BE2C (cell line): ENCODE measurements around the gene MYO5A.
"Not testable (repeated sequence)": the region's sequence is repeated elsewhere in the genome, so short reads cannot be mapped to it uniquely, and the experiment has no call there.

ENCODE experiments used
- DNase-seq: peaks from one replicate; pipeline ENCODE4 v3.0.0-alpha.2; 2020
- H3K27me3 ChIP-seq: fragments of 250-450 bp; sonication (Bioruptor Pico); 2 replicates; pipeline ENCODE4 v1.5.1; 2020; ENCODE audit warnings: mild to moderate bottlenecking
- H3K36me3 ChIP-seq: fragments of 250-450 bp; sonication (Bioruptor Pico); 2 replicates; pipeline ENCODE4 v1.5.1; 2020; ENCODE audit warnings: mild to moderate bottlenecking
- H3K4me1 ChIP-seq: fragments of 250-450 bp; sonication (Bioruptor Pico); 2 replicates; pipeline ENCODE4 v1.5.1; 2020
- H3K4me3 ChIP-seq: 2 replicates; pipeline ENCODE4 v1.5.1; 2011; ENCODE audit warnings: low read depth, low read length
- H3K9me3 ChIP-seq: fragments of 250-450 bp; sonication (Bioruptor Pico); 2 replicates; pipeline ENCODE4 v1.5.1; 2020
- TF ChIP-seq, protein P1 (sequence below): IDR thresholded peaks from 2 replicates; pipeline ENCODE4 v1.5.1; 2012; ENCODE audit warnings: mild to moderate bottlenecking, low read depth, low read length

Gene MYO5A

DNA sequence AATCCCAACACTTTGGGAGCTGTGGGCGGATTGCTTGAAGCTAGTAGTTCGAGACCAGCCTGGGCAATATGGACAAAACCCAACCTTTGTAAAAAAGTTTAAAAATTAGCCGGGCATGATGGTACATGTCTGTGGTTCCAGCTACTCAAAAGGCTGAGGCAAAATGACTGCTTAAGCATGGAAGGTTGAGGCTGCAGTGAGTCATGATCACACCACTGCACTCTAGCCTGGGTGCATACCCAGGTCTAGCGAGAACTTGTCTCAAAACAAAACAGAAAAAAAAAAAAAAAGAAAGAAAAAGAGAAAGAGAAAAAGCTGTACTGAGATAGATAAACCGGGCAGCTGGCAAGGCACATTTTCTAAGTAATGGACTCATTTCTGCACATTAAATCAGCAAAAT, 29.5 kb upstream of the MYO5A start:
- no peaks in the 10 kb centered on the region for H3K27me3 ChIP-seq
- TF ChIP-seq, protein P1, sequence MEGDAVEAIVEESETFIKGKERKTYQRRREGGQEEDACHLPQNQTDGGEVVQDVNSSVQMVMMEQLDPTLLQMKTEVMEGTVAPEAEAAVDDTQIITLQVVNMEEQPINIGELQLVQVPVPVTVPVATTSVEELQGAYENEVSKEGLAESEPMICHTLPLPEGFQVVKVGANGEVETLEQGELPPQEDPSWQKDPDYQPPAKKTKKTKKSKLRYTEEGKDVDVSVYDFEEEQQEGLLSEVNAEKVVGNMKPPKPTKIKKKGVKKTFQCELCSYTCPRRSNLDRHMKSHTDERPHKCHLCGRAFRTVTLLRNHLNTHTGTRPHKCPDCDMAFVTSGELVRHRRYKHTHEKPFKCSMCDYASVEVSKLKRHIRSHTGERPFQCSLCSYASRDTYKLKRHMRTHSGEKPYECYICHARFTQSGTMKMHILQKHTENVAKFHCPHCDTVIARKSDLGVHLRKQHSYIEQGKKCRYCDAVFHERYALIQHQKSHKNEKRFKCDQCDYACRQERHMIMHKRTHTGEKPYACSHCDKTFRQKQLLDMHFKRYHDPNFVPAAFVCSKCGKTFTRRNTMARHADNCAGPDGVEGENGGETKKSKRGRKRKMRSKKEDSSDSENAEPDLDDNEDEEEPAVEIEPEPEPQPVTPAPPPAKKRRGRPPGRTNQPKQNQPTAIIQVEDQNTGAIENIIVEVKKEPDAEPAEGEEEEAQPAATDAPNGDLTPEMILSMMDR, result no peak
- no peak overlapping the region for H3K4me3 ChIP-seq
- H3K36me3 ChIP-seq, result peaks cover 31% of the 10 kb centered on the region
- no peak for DNase-seq
- no peaks in the 10 kb centered on the region for H3K9me3 ChIP-seq
- peaks cover 32% of the 10 kb centered on the region for H3K4me1 ChIP-seq

DNA sequence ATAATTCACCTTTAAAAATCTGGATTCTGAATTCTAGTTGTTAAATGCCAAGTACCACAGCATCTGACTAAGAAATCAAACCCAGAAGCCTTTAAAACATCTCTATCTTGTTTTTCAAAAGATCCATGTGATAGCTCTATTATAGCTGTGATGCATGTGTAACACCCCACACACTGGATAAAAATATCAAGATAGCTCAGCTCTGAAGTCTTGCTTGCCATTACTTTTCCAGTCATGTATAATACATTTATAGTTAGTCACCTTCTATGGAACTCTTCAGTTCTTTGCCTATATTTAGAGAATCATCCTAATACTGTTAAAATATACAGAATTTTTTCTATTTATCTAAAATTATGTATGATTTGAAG, 28.6 kb upstream of the MYO5A start:
- Histone ChIP-seq H3K36me3 (peaks cover 33% of the 10 kb centered on the region), H3K4me1 (peaks cover 32% of the 10 kb centered on the region), H3K9me3 (no peaks in the 10 kb centered on the region), H3K4me3 (no peak overlapping the region), H3K27me3 (no peaks in the 10 kb centered on the region)
- DNase-seq, result no peak
- TF ChIP-seq, protein P1, result no peak

DNA sequence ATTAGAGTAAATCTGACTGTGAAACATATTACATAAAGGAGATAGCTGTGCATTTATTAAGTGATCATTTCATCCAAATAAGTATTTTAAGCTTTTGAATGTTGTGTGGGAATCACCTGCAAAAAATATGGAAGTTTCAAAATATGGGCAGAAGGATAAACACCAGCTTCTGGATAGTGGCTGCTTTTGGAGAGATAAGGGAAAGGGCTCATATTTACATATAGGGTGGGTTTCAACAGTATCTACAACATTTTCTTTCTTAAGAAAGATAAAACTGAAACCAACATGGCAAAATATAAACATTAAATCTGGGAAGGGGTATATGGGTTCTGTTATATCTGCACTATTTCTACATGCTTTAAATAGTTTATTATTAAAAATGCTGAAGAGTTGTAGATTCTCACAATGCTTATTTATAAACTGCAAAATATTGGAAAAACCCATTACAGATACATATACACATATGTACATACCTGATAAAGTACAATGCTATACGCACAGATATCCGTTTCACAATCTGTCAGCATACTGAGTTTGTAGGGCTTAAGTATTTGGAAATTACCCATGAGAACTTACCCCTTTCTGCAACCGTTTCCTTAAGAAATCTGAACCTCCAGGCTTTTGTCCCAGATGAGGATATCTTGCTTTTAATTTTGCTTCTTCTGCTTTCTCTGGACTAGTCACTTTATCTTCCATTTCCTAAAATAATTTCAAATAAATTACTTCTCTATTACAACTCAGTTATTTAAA, 28.0 kb upstream of the MYO5A start:
- no peak overlapping the region for H3K4me3 ChIP-seq
- no peaks in the 10 kb centered on the region for H3K27me3 ChIP-seq
- H3K9me3 ChIP-seq, result no peaks in the 10 kb centered on the region
- peaks cover 38% of the 10 kb centered on the region for H3K36me3 ChIP-seq
- no peak for DNase-seq
- TF ChIP-seq, protein P1, result no peak
- H3K4me1 ChIP-seq, result peaks cover 32% of the 10 kb centered on the region

DNA sequence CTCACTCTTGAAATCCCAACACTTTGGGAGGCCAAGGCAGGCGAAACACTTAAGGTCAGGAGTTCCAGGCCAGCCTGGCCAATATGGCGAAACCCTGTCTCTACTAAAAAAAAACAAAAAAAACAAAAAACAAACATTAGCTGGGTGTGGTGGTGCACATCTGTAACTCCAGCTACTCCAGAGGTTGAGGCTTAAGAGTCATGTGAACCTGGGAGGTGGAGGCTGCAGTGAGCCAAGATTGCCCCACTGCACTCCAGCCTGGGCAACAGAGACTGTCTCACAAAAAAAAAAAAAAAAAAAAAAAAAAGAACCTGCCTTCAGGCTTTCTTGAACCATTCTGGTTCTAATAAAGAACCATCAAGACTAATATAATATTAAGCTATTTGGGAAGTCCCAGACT, 23.6 kb upstream of the MYO5A start:
- Histone ChIP-seq H3K27me3 (no peaks in the 10 kb centered on the region), H3K36me3 (peaks cover 50% of the 10 kb centered on the region), H3K4me1 (peaks cover 20% of the 10 kb centered on the region), H3K4me3 (no peak overlapping the region), H3K9me3 (no peaks in the 10 kb centered on the region)
- TF ChIP-seq, protein P1, result no peak
- DNase-seq, result no peak

DNA sequence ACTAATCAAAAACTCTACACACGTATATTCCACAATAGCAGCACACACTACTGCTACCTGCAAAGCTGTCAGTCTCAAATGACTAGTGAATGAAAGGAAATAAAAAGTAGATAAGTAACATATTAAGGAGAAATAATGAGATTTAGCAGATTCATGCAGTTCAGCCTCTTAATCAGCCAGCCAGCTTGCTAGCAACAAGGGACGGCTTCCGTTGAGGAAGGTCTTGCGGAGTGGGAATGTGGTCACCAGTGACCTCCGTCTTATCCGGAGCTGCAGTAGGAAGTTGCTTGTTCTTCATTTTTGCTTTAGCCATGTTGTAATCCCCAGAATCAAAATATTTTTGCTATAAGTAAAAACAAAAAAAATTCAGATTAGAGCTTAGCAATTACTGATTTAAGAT, 23.1 kb upstream of the MYO5A start:
- DNase-seq, result no peak
- Histone ChIP-seq H3K4me3 (no peak overlapping the region), H3K4me1 (peaks cover 15% of the 10 kb centered on the region), H3K9me3 (no peaks in the 10 kb centered on the region), H3K27me3 (no peaks in the 10 kb centered on the region), H3K36me3 (peaks cover 52% of the 10 kb centered on the region)
- TF ChIP-seq, protein P1, result no peak

DNA sequence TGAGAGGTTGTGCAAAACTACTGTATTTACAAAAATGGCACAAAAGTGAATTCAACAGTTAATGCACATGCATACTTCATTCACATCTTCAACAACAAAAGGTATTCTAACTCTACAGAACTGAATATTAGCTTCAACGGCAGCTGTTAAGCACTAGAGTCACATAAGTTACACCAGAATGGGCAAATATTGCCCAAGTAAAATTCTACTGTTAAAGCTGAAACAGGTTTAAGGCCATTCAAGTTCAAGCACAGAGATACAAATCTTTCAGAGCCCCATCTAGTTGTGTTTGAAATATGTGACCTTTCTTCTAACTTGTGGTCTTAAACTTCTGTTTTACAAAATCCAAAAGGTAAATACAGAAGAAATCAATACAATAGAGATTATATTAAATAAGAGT, 22.5 kb upstream of the MYO5A start:
- H3K9me3 ChIP-seq, H3K27me3 ChIP-seq, DNase-seq, H3K4me3 ChIP-seq: not testable (repeated sequence)
- H3K36me3 ChIP-seq, result peaks cover 54% of the 10 kb centered on the region
- peaks cover 15% of the 10 kb centered on the region for H3K4me1 ChIP-seq
